OCI-LY3 (cell line): ENCODE measurements around the gene KLC3.
"Not testable (repeated sequence)": the region's sequence is repeated elsewhere in the genome, so short reads cannot be mapped to it uniquely, and the experiment has no call there.

Experiments used
- H2AFZ ChIP-seq: fragments of 200-600, 300-600 bp; shearing (Covaris generic); 2 replicates; pipeline ENCODE4 v1.6.0; 2014; ENCODE audit warnings: antibody characterized with exemption, low read depth, low read length
- H3K27ac ChIP-seq: fragments of 200-600, 300-600 bp; sonication (generic); 2 replicates; pipeline ENCODE4 v1.5.1; 2014; ENCODE audit warnings: mild to moderate bottlenecking, low read length, moderate library complexity, mixed read lengths
- H3K27me3 ChIP-seq: fragments of 200-600, 300-600 bp; sonication (generic); 2 replicates; pipeline ENCODE4 v1.6.1; 2014; ENCODE audit warnings: low read depth, low read length, mixed read lengths
- H3K36me3 ChIP-seq: fragments of 200-600, 300-600 bp; sonication (generic); replicated peaks from 2 replicates; pipeline ENCODE3; 2014; ENCODE audit warnings: low read depth, low read length, mixed read lengths
- H3K4me1 ChIP-seq: fragments of 300-600, 200-600 bp; sonication (generic); 2 replicates; pipeline ENCODE4 v1.6.1; 2014; ENCODE audit warnings: low read length, mixed read lengths
- H3K4me2 ChIP-seq: fragments of 200-600, 300-600 bp; sonication (generic); 2 replicates; pipeline ENCODE4 v1.6.1; 2014; ENCODE audit warnings: low read length, mixed read lengths
- H3K4me3 ChIP-seq: fragments of 300-600, 200-600 bp; sonication (generic); 2 replicates; pipeline ENCODE4 v1.5.1; 2014; ENCODE audit warnings: antibody characterized with exemption, mild to moderate bottlenecking, low read length, moderate library complexity
- H3K79me2 ChIP-seq: fragments of 300-600, 200-600 bp; shearing (Covaris generic); 2 replicates; pipeline ENCODE4 v1.6.1; 2014; ENCODE audit warnings: mild to moderate bottlenecking, low read length, mixed read lengths
- H3K9ac ChIP-seq: fragments of 300-600, 200-600 bp; shearing (Covaris generic); 2 replicates; pipeline ENCODE4 v1.6.0; 2014; ENCODE audit warnings: mild to moderate bottlenecking, low read length, moderate library complexity
- H3K9me3 ChIP-seq: fragments of 200-600, 300-600 bp; shearing (Covaris generic); 2 replicates; pipeline ENCODE4 v1.6.1; 2014; ENCODE audit warnings: low read length, mixed read lengths; ENCODE audit not compliant: insufficient read depth
- H4K20me1 ChIP-seq: fragments of 200-600, 300-600 bp; sonication (generic); 2 replicates; pipeline ENCODE4 v1.6.1; 2016; ENCODE audit warnings: low read length, mixed read lengths; ENCODE audit not compliant: insufficient read depth
- EZH2phosphoT487 ChIP-seq: fragments of 200-600 bp; shearing (Covaris generic); IDR thresholded peaks from 2 replicates; pipeline ENCODE4 v1.6.1; 2018; ENCODE audit warnings: antibody characterized with exemption, mixed run types, low read depth
- TF ChIP-seq, protein P1 (sequence below): fragments of 200-600, 300-600 bp; sonication (generic); IDR thresholded peaks from 2 replicates; pipeline ENCODE4 v1.5.1; 2014; ENCODE audit warnings: antibody characterized with exemption, low read length, low read depth

KLC3 gene

DNA sequence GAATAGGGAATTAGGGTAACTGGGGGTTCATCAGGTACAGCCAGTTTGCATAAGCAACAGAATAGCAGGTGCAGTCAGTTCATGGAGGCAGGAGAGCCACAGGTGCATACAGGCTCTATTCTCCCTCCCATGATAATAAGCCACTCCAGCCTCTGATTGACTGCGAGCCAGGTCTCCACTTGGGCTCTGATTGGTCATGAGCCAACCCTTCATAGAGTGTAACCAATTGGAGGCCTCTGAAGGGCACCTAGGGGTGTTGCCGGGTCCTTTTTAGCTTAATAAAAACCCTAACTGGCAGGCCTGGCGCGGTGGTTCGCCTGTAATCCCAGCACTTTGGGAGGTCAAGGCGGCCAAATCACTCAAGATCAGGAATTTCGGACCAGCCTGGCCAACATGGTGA lies 9.1 kb upstream of the KLC3 start:
- Histone ChIP-seq H3K27ac (no peak overlapping the region), H3K79me2 (no peaks in the 10 kb centered on the region), H4K20me1 (no peaks in the 10 kb centered on the region), H3K9me3 (no peaks in the 10 kb centered on the region), H3K9ac (no peak overlapping the region), H3K4me2 (no peak overlapping the region), H3K4me1 (peaks cover 2% of the 10 kb centered on the region; the same call in 1 of the 2 replicates), H3K4me3 (no peak overlapping the region), H2AFZ (no peak overlapping the region), H3K27me3 (no peaks in the 10 kb centered on the region), H3K36me3 (no peaks in the 10 kb centered on the region)
- TF ChIP-seq, protein P1, sequence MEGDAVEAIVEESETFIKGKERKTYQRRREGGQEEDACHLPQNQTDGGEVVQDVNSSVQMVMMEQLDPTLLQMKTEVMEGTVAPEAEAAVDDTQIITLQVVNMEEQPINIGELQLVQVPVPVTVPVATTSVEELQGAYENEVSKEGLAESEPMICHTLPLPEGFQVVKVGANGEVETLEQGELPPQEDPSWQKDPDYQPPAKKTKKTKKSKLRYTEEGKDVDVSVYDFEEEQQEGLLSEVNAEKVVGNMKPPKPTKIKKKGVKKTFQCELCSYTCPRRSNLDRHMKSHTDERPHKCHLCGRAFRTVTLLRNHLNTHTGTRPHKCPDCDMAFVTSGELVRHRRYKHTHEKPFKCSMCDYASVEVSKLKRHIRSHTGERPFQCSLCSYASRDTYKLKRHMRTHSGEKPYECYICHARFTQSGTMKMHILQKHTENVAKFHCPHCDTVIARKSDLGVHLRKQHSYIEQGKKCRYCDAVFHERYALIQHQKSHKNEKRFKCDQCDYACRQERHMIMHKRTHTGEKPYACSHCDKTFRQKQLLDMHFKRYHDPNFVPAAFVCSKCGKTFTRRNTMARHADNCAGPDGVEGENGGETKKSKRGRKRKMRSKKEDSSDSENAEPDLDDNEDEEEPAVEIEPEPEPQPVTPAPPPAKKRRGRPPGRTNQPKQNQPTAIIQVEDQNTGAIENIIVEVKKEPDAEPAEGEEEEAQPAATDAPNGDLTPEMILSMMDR = no peak
- no peak for TF ChIP-seq EZH2phosphoT487

DNA sequence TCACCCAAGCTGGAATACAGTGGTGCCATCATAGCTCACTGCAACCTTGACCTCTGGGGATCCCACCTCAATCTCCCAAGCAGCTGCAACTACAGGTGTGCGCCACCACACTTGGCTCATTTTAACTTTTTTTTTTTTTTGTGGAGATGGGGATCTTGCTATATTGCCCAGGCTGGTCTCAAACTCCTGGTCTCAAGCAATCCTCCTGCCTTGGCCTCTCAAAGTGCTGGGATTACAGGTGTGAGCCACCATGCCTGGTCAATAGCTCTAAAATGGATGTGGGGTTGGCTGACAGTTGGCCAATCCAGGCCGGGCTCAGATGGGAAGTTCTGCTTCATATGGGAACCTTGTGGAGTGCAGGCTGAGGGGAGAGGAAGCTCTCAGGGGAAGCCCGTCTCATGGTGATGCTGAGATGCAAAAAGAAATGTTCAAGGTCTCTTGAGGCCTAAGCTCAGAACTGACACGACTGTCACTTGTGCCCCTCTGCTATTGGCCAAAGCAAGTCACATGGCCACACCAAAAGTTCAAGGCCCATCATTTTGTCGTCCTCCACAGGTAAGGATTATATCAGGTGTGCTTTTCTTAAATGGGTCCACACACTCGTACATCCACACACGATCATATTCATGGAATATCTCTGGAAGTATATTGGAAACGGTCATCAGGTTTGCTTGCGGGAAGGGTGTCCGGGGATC lies 6.8 kb upstream of the KLC3 start:
- H2AFZ ChIP-seq = no peak overlapping the region

DNA sequence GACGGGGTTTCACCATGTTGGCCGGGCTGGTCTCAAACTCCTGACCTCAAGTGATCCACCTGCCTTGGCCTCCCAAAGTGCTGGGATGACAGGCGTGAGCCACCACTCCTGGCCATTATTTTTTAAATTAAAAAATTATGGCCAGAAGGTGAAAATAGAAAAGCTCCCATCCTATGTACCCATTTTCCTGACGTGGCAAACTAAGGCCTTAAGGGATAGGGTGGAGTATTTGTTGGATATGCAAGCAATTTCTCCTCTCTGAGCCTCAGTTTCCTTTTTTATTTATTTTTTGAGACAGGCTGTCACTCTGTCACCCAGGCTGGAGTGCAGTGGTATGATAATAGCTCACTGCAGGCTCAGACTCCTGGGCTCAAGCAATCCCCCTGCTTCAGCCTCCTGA lies 5.7 kb upstream of the KLC3 start:
- H3K9ac ChIP-seq, H3K4me2 ChIP-seq, H3K36me3 ChIP-seq, H2AFZ ChIP-seq, H3K79me2 ChIP-seq, H3K4me1 ChIP-seq, H3K27ac ChIP-seq, H3K4me3 ChIP-seq, H4K20me1 ChIP-seq, H3K9me3 ChIP-seq, H3K27me3 ChIP-seq: not testable (repeated sequence)

More for the DNA sequence above, 6.8 kb upstream of the KLC3 start:
- no peaks in the 10 kb centered on the region for H4K20me1 ChIP-seq
- no peaks in the 10 kb centered on the region for H3K27me3 ChIP-seq
- H3K79me2 ChIP-seq = no peaks in the 10 kb centered on the region
- H3K27ac ChIP-seq = no peak overlapping the region
- H3K9me3 ChIP-seq = no peaks in the 10 kb centered on the region
- H3K36me3 ChIP-seq = no peaks in the 10 kb centered on the region
- H3K4me1 ChIP-seq = peaks cover 3% of the 10 kb centered on the region; the same call in 1 of the 2 replicates
- H3K4me2 ChIP-seq = no peak overlapping the region
- no peak overlapping the region for H3K4me3 ChIP-seq
- H3K9ac ChIP-seq = no peak overlapping the region
- TF ChIP-seq EZH2phosphoT487 = no peak
- TF ChIP-seq, protein P1 = no peak

DNA sequence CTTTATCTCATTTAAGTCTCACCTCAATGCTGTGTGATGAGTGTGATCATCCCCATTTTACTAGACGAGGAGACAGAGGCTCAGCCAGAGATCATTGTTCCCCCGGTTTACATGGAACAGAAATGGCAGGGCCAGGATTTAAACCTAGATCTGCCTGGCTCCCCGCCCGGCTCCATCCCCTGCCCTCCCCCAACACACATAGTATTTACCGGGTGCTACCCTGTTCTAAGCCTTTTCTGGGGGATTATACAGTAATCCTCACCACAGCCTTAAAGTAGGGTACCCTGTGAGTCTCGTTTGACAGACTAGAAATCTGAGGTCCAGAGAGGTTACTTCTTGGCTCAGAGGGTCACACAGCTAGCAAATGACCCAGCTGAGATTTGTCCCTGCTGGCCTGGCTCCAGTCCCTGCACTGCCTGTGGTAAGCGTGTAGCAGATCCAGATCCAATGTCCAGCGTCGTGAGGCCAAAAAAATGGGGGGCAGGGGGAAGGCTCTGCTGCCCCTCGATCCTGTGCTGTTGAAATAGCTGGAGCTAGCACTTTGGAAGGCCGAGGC lies 3.8 kb upstream of the KLC3 start:
- H3K4me2 ChIP-seq = no peak overlapping the region
- no peaks in the 10 kb centered on the region for H3K9me3 ChIP-seq
- H3K79me2 ChIP-seq = no peaks in the 10 kb centered on the region
- H2AFZ ChIP-seq = no peak overlapping the region
- no peak overlapping the region for H3K4me3 ChIP-seq
- no peak overlapping the region for H3K27ac ChIP-seq
- H3K36me3 ChIP-seq = no peaks in the 10 kb centered on the region
- no peaks in the 10 kb centered on the region for H4K20me1 ChIP-seq
- no peak for TF ChIP-seq EZH2phosphoT487
- TF ChIP-seq, protein P1 = no peak
- peaks cover 3% of the 10 kb centered on the region; the same call in 1 of the 2 replicates for H3K4me1 ChIP-seq
- H3K9ac ChIP-seq = no peak overlapping the region
- H3K27me3 ChIP-seq = no peaks in the 10 kb centered on the region
